HepG2 (cell line): Measurements from ENCODE around the gene IGFALS. TPM values are rescaled to one million over a fixed set of nuclear protein-coding genes. Genes with fewer than 3 reads are reported as not detected.

Experiments
- HNRNPK ChIP-seq: fragments of 200-400 bp; formaldehyde crosslinking; IDR thresholded peaks from 2 replicates; pipeline ENCODE4 v1.6.1; 2018; ENCODE audit warnings: low read length, low read depth, moderate library complexity, mild to moderate bottlenecking; ENCODE audit not compliant: poor library complexity, severe bottlenecking
- MEF2D ChIP-seq: sonication (generic); formaldehyde crosslinking; IDR thresholded peaks from 2 replicates; pipeline ENCODE4 v1.5.1; 2020; ENCODE audit warnings: mild to moderate bottlenecking, missing genetic modification reagents
- SOX5 ChIP-seq: IDR thresholded peaks from 2 replicates; pipeline ENCODE4 v1.6.1; 2016; ENCODE audit warnings: borderline replicate concordance
- XRCC5 ChIP-seq: fragments of 200-400 bp; formaldehyde crosslinking; optimal IDR thresholded peaks from 2 replicates; pipeline ENCODE3; 2017; ENCODE audit warnings: mild to moderate bottlenecking, low read length
- ZBTB7B ChIP-seq: sonication (generic); formaldehyde crosslinking; IDR thresholded peaks from 2 replicates; pipeline ENCODE4 v1.4.0; 2020; ENCODE audit warnings: missing genetic modification reagents
- ZNF431 ChIP-seq: sonication (generic); formaldehyde crosslinking; IDR thresholded peaks from 2 replicates; pipeline ENCODE4 v1.9.0; 2022; ENCODE audit warnings: missing genetic modification reagents, low read depth, mild to moderate bottlenecking, borderline replicate concordance
- polyA plus RNA-seq, 8 experiments: library from polyadenylated mRNA; depleted of rRNA in 3 of 8; stranded (reverse) in 7 of 8; unstranded in 1 of 8; fragments of >200 nt; fragmentation: Illumina TruSeq in 4 of 8; extraction: Trizol in 4 of 8; gene quantifications; 2 replicates each; pipeline versions ENCODE4 v1.2.1 to v1.2.3, GENCODE V29; 2011 to 2016; ENCODE audit warnings: low read depth in 4 of 8, missing spikeins in 1 of 8, mixed read lengths in 1 of 8; ENCODE audit not compliant: insufficient read depth in 1 of 8
- total RNA-seq, 5 experiments: library from RNA; depleted of rRNA; stranded (reverse); fragments of >200 nt; fragmentation: Illumina TruSeq; extraction: Trizol; gene quantifications; 2 replicates each; pipeline ENCODE4 v1.2.3, GENCODE V29; 2016; ENCODE audit warnings: low read depth in 1 of 5
- TF ChIP-seq, protein P1 (sequence below): sonication (generic); formaldehyde crosslinking; IDR thresholded peaks from 2 replicates; pipeline ENCODE4 v1.4.0; 2020; ENCODE audit warnings: missing genetic modification reagents
- TF ChIP-seq, protein P2 (sequence below): sonication (generic); formaldehyde crosslinking; IDR thresholded peaks from 2 replicates; pipeline ENCODE4 v1.4.0; 2020; ENCODE audit warnings: missing genetic modification reagents, borderline replicate concordance
- TF ChIP-seq, protein P3 (sequence below): IDR thresholded peaks from 2 replicates; pipeline ENCODE4 v1.6.1; 2016; ENCODE audit warnings: low read depth, borderline replicate concordance
- TF ChIP-seq, protein P4 (sequence below): sonication (generic); formaldehyde crosslinking; IDR thresholded peaks from 2 replicates; pipeline ENCODE4 v1.4.0; 2020; ENCODE audit warnings: missing genetic modification reagents
- TF ChIP-seq, protein P5 (sequence below): conservative IDR thresholded peaks from 2 replicates; pipeline ENCODE4 v1.6.1; 2018; ENCODE audit warnings: missing genetic modification reagents
- TF ChIP-seq, protein P6 (sequence below): sonication (generic); formaldehyde crosslinking; IDR thresholded peaks from 2 replicates; pipeline ENCODE4 v1.5.0; 2020; ENCODE audit warnings: mild to moderate bottlenecking, missing genetic modification reagents
- TF ChIP-seq, protein P7 (sequence below): sonication (generic); formaldehyde crosslinking; IDR thresholded peaks from 2 replicates; pipeline ENCODE4 v1.8.1; 2023; ENCODE audit warnings: mild to moderate bottlenecking, missing genetic modification reagents, borderline replicate concordance

IGFALS gene
- total and polyA plus RNA-seq, 2 of the 13 experiments (the other 11 are each of a cell fraction or from before 2014, with no cell fraction given) = 0.34 to 2.4 TPM

DNA sequence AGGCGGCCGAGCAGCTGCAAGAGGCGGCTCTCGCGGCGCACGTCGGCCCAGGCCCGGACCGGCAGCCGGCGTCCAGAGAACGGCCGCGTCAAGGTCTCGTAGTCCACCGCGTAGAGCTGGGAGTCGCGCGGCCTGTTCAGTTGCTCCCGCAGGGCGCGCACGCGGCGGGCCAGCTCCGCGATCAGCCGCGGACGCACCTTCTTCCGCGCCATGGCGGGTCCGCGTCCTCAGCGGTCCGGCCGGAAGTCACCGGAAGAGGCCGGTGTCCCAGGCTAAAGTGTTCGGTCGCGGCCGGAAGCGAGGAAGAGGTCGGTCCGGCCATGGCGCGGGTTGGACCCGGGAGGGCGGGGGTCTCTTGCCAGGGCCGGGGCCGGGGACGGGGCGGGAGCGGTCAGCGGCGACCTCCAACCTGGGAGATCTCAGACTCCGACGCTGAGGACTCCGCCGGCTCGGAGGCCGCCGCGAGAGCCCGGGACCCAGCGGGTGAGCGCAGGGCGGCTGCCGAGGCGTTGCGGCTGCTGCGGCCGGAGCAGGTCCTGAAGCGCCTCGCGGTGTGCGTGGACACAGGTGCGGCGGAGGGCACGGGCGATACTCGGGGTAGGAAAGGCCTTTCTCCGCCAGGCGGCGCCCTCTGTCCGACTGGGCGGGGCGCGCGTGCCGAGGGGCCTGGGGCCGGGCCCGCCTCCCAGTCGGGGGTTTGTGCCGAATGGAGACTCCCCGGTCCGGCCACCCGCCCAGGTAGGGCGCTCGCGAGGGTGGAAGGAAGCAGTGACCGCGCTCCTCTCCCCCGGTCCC is 20.4 kb downstream of the IGFALS start, which contains the start of gene MRPS34 (continued):
- TF ChIP-seq, protein P1, sequence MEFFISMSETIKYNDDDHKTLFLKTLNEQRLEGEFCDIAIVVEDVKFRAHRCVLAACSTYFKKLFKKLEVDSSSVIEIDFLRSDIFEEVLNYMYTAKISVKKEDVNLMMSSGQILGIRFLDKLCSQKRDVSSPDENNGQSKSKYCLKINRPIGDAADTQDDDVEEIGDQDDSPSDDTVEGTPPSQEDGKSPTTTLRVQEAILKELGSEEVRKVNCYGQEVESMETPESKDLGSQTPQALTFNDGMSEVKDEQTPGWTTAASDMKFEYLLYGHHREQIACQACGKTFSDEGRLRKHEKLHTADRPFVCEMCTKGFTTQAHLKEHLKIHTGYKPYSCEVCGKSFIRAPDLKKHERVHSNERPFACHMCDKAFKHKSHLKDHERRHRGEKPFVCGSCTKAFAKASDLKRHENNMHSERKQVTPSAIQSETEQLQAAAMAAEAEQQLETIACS = peak; percentile 74
- TF ChIP-seq, protein P2, sequence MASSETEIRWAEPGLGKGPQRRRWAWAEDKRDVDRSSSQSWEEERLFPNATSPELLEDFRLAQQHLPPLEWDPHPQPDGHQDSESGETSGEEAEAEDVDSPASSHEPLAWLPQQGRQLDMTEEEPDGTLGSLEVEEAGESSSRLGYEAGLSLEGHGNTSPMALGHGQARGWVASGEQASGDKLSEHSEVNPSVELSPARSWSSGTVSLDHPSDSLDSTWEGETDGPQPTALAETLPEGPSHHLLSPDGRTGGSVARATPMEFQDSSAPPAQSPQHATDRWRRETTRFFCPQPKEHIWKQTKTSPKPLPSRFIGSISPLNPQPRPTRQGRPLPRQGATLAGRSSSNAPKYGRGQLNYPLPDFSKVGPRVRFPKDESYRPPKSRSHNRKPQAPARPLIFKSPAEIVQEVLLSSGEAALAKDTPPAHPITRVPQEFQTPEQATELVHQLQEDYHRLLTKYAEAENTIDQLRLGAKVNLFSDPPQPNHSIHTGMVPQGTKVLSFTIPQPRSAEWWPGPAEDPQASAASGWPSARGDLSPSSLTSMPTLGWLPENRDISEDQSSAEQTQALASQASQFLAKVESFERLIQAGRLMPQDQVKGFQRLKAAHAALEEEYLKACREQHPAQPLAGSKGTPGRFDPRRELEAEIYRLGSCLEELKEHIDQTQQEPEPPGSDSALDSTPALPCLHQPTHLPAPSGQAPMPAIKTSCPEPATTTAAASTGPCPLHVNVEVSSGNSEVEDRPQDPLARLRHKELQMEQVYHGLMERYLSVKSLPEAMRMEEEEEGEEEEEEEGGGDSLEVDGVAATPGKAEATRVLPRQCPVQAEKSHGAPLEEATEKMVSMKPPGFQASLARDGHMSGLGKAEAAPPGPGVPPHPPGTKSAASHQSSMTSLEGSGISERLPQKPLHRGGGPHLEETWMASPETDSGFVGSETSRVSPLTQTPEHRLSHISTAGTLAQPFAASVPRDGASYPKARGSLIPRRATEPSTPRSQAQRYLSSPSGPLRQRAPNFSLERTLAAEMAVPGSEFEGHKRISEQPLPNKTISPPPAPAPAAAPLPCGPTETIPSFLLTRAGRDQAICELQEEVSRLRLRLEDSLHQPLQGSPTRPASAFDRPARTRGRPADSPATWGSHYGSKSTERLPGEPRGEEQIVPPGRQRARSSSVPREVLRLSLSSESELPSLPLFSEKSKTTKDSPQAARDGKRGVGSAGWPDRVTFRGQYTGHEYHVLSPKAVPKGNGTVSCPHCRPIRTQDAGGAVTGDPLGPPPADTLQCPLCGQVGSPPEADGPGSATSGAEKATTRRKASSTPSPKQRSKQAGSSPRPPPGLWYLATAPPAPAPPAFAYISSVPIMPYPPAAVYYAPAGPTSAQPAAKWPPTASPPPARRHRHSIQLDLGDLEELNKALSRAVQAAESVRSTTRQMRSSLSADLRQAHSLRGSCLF (CRISPR knock-in tag) = no peak
- TF ChIP-seq, protein P3, sequence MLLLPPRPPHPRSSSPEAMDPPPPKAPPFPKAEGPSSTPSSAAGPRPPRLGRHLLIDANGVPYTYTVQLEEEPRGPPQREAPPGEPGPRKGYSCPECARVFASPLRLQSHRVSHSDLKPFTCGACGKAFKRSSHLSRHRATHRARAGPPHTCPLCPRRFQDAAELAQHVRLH (CRISPR knock-in tag) = peak; percentile 92
- TF ChIP-seq, protein P4, sequence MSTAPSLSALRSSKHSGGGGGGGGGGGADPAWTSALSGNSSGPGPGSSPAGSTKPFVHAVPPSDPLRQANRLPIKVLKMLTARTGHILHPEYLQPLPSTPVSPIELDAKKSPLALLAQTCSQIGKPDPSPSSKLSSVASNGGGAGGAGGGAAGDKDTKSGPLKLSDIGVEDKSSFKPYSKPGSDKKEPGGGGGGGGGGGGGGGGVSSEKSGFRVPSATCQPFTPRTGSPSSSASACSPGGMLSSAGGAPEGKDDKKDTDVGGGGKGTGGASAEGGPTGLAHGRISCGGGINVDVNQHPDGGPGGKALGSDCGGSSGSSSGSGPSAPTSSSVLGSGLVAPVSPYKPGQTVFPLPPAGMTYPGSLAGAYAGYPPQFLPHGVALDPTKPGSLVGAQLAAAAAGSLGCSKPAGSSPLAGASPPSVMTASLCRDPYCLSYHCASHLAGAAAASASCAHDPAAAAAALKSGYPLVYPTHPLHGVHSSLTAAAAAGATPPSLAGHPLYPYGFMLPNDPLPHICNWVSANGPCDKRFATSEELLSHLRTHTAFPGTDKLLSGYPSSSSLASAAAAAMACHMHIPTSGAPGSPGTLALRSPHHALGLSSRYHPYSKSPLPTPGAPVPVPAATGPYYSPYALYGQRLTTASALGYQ (CRISPR knock-in tag) = peak; percentile 40; the same call in 1 of the 2 replicates
- TF ChIP-seq SOX5 = peak; percentile 17; the same call in 1 of the 2 replicates
- TF ChIP-seq HNRNPK = peak; percentile 71
- peak; percentile 69 for TF ChIP-seq XRCC5
- peak; percentile 82 for TF ChIP-seq ZNF431 (CRISPR knock-in tag)
- no peak for TF ChIP-seq MEF2D (CRISPR knock-in tag)
- TF ChIP-seq, protein P5, sequence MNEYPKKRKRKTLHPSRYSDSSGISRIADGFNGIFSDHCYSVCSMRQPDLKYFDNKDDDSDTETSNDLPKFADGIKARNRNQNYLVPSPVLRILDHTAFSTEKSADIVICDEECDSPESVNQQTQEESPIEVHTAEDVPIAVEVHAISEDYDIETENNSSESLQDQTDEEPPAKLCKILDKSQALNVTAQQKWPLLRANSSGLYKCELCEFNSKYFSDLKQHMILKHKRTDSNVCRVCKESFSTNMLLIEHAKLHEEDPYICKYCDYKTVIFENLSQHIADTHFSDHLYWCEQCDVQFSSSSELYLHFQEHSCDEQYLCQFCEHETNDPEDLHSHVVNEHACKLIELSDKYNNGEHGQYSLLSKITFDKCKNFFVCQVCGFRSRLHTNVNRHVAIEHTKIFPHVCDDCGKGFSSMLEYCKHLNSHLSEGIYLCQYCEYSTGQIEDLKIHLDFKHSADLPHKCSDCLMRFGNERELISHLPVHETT (CRISPR knock-in tag) = peak; percentile 87; the same call in 1 of the 2 replicates
- TF ChIP-seq, protein P6, sequence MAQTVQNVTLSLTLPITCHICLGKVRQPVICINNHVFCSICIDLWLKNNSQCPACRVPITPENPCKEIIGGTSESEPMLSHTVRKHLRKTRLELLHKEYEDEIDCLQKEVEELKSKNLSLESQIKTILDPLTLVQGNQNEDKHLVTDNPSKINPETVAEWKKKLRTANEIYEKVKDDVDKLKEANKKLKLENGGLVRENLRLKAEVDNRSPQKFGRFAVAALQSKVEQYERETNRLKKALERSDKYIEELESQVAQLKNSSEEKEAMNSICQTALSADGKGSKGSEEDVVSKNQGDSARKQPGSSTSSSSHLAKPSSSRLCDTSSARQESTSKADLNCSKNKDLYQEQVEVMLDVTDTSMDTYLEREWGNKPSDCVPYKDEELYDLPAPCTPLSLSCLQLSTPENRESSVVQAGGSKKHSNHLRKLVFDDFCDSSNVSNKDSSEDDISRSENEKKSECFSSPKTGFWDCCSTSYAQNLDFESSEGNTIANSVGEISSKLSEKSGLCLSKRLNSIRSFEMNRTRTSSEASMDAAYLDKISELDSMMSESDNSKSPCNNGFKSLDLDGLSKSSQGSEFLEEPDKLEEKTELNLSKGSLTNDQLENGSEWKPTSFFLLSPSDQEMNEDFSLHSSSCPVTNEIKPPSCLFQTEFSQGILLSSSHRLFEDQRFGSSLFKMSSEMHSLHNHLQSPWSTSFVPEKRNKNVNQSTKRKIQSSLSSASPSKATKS (CRISPR knock-in tag) = no peak
- TF ChIP-seq ZBTB7B = peak; percentile 77
- TF ChIP-seq, protein P7, sequence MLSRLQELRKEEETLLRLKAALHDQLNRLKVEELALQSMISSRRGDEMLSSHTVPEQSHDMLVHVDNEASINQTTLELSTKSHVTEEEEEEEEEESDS (CRISPR knock-in tag) = no peak
